WTC11 (cell line): ENCODE data around the gene PACSIN1.

Source experiments
- ATF3 ChIP-seq: sonication (generic); formaldehyde crosslinking; conservative IDR thresholded peaks from 2 replicates; pipeline ENCODE4 v1.8.1; 2022; ENCODE audit warnings: mild to moderate bottlenecking, missing genetic modification reagents
- ATF6 ChIP-seq: sonication (generic); formaldehyde crosslinking; IDR thresholded peaks from 2 replicates; pipeline ENCODE4 v1.8.1; 2023; ENCODE audit warnings: mild to moderate bottlenecking, missing genetic modification reagents
- CTCF ChIP-seq: fragments of 200-600 bp; IDR thresholded peaks from 2 replicates; pipeline ENCODE4 v1.8.0; 2022; ENCODE audit warnings: antibody characterized with exemption
- E2F5 ChIP-seq: sonication (generic); formaldehyde crosslinking; IDR thresholded peaks from 2 replicates; pipeline ENCODE4 v1.8.1; 2022; ENCODE audit warnings: mild to moderate bottlenecking, moderate library complexity, missing genetic modification reagents
- FOXP1 ChIP-seq: sonication (generic); formaldehyde crosslinking; IDR thresholded peaks from 2 replicates; pipeline ENCODE4 v1.8.0; 2022; ENCODE audit warnings: missing genetic modification reagents, mild to moderate bottlenecking, moderate library complexity, borderline replicate concordance
- MAX ChIP-seq: sonication (generic); formaldehyde crosslinking; IDR thresholded peaks from 2 replicates; pipeline ENCODE4 v1.8.0; 2022; ENCODE audit warnings: mild to moderate bottlenecking, missing genetic modification reagents
- NFE2L1 ChIP-seq: sonication (generic); formaldehyde crosslinking; IDR thresholded peaks from 2 replicates; pipeline ENCODE4 v1.8.1; 2023; ENCODE audit warnings: missing genetic modification reagents
- PREB ChIP-seq: sonication (generic); formaldehyde crosslinking; IDR thresholded peaks from 2 replicates; pipeline ENCODE4 v1.8.1; 2022; ENCODE audit warnings: mild to moderate bottlenecking, missing genetic modification reagents, moderate library complexity, borderline replicate concordance
- TEAD4 ChIP-seq: sonication (generic); formaldehyde crosslinking; IDR thresholded peaks from 2 replicates; pipeline ENCODE4 v1.8.0; 2022; ENCODE audit warnings: mild to moderate bottlenecking, missing genetic modification reagents
- USF1 ChIP-seq: sonication (generic); formaldehyde crosslinking; IDR thresholded peaks from 2 replicates; pipeline ENCODE4 v1.8.0; 2022; ENCODE audit warnings: mild to moderate bottlenecking, missing genetic modification reagents
- ZSCAN18 ChIP-seq: fragments of 250-450 bp; sonication (Bioruptor Pico); IDR thresholded peaks from 2 replicates; pipeline ENCODE4 v2.1.2; 2022; ENCODE audit warnings: mild to moderate bottlenecking, moderate library complexity

GRCh38 chr6:34562861-34563512 lies 97.1 kb downstream of the PACSIN1 start:
- TF ChIP-seq ZSCAN18 (CRISPR knock-in tag) (no peak), NFE2L1 (no peak), PREB (CRISPR knock-in tag) (no peak), CTCF (no peak), TEAD4 (CRISPR knock-in tag) (no peak), FOXP1 (no peak), USF1 (CRISPR knock-in tag) (no peak), ATF3 (no peak), E2F5 (no peak), ATF6 (CRISPR knock-in tag) (no peak), MAX (CRISPR knock-in tag) (no peak)
